Lower lobe of right lung (tissue), 2 donors: ENCODE measurements around the gene SLAMF7. TPM values are rescaled to one million over a fixed set of nuclear protein-coding genes. Genes with fewer than 3 reads are reported as not detected.
"Not testable (repeated sequence)": the region's sequence is repeated elsewhere in the genome, so short reads cannot be mapped to it uniquely, and the experiment has no call there.

Source experiments
- ATAC-seq, 2 donors: fragments of 200-7000 bp; cut with Tn5 transposase; one replicate each; pipeline ENCODE4 v1.9.1; 2020 to 2022; ENCODE audit warnings: mild to moderate bottlenecking in 2 of 2, moderate library complexity in 2 of 2
- DNase-seq: peaks from one replicate; pipeline ENCODE4 v3.0.0-alpha.2; 2020
- H3K27ac ChIP-seq: fragments of 200-600 bp; one replicate; pipeline ENCODE4 v1.8.0; 2022
- H3K27me3 ChIP-seq: fragments of 200-600 bp; one replicate; pipeline ENCODE4 v1.8.0; 2022; ENCODE audit warnings: low read depth
- H3K36me3 ChIP-seq: fragments of 200-600 bp; one replicate; pipeline ENCODE4 v1.8.0; 2022; ENCODE audit warnings: mild to moderate bottlenecking
- H3K4me1 ChIP-seq: fragments of 200-600 bp; one replicate; pipeline ENCODE4 v1.8.0; 2022
- H3K4me3 ChIP-seq: fragments of 200-600 bp; one replicate; pipeline ENCODE4 v1.8.0; 2022; ENCODE audit warnings: mild to moderate bottlenecking
- H3K9me3 ChIP-seq: fragments of 200-600 bp; one replicate; pipeline ENCODE4 v1.8.0; 2022
- CTCF ChIP-seq: fragments of 200-600 bp; IDR thresholded peaks from one replicate; pipeline ENCODE4 v1.8.0; 2022; ENCODE audit warnings: antibody characterized with exemption, mild to moderate bottlenecking
- intact Hi-C: fragments of 100-400 bp; cut with DNase I; formaldehyde crosslinking; loops from one replicate; pipeline ENCODE4 v1.11.0; 2022
- total RNA-seq: library from RNA; stranded (reverse); fragmentation: NEBNext Ultra II Directional; extraction: Animal tissue kit (Norgen Biotek cat#: 25700); gene quantifications from one replicate; pipeline ENCODE4 v1.2.1, GENCODE V29; 2021
- donor health status: DM: no; HTN: yes; CAD: no; lungs with severe emphysema.

Gene SLAMF7
- total RNA-seq, 1 donor from 2014 or later, result 7.9 TPM

GRCh38 chr1:160710517-160711252 is 28.4 kb upstream of the SLAMF7 start:
- H3K27me3 ChIP-seq, result peaks cover 3% of the 10 kb centered on the region
- TF ChIP-seq CTCF, result no peak
- DNase-seq (no peak), ATAC-seq (no peak)
- H3K4me3 ChIP-seq, result peak overlapping the region; percentile 48
- no peaks in the 10 kb centered on the region for H3K9me3 ChIP-seq
- peaks cover 35% of the 10 kb centered on the region for H3K4me1 ChIP-seq
- intact Hi-C loops, result no loop called here
- peak overlapping the region; percentile 41 for H3K27ac ChIP-seq
- H3K36me3 ChIP-seq, result no peaks in the 10 kb centered on the region

- DNase-seq (no peak), ATAC-seq (no peak)
- intact Hi-C loops, result no loop called here
- Histone ChIP-seq H3K36me3 (no peaks in the 10 kb centered on the region), H3K27me3 (peaks cover 3% of the 10 kb centered on the region), H3K27ac (peak overlapping the region; percentile 44), H3K9me3 (no peaks in the 10 kb centered on the region), H3K4me3 (peak overlapping the region; percentile 48), H3K4me1 (peaks cover 29% of the 10 kb centered on the region)
- no peak for TF ChIP-seq CTCF
Measured at GRCh38 chr1:160711276-160711601, 27.8 kb upstream of the SLAMF7 start.

- no peak for TF ChIP-seq CTCF
- intact Hi-C loops, result no loop called here
- peak within 1 kb of the TSS; percentile 48 for H3K4me3 ChIP-seq
- H3K9me3 ChIP-seq, result no peaks in the 10 kb centered on the region
- H3K4me1 ChIP-seq, result peaks cover 24% of the 10 kb centered on the region
- ATAC-seq (peak; percentile 37 to 56), DNase-seq (no peak)
- H3K36me3 ChIP-seq, result no peaks in the 10 kb centered on the region
- H3K27me3 ChIP-seq, result peaks cover 3% of the 10 kb centered on the region
- peak within 1 kb of the TSS; percentile 44 for H3K27ac ChIP-seq
Measured at GRCh38 chr1:160711602-160712311, 27.3 kb upstream of the SLAMF7 start, which contains the start of gene CD48. Gene CD48 (minus strand): TSS chr1:160711822. CDS start chr1:160711763, 59 bp downstream.

- H3K4me3 ChIP-seq, H3K36me3 ChIP-seq, H3K9me3 ChIP-seq, DNase-seq, intact Hi-C loops, H3K27me3 ChIP-seq: not testable (repeated sequence)
- Histone ChIP-seq H3K27ac (peak overlapping the region; percentile 44), H3K4me1 (peaks cover 17% of the 10 kb centered on the region)
- ATAC-seq, result peak; percentile 68 to 71
Measured at GRCh38 chr1:160712525-160713080, 26.4 kb upstream of the SLAMF7 start.

GRCh38 chr1:160713161-160713560 is 25.9 kb upstream of the SLAMF7 start:
- ATAC-seq, result no peak
- DNase-seq, result no peak
- Histone ChIP-seq H3K4me3 (no peak overlapping the region), H3K9me3 (no peaks in the 10 kb centered on the region), H3K4me1 (peaks cover 14% of the 10 kb centered on the region), H3K36me3 (no peaks in the 10 kb centered on the region), H3K27ac (no peak overlapping the region), H3K27me3 (peaks cover 3% of the 10 kb centered on the region)
- intact Hi-C loops, result no loop called here
- TF ChIP-seq CTCF, result no peak

- H3K27ac ChIP-seq, H3K4me1 ChIP-seq, H3K36me3 ChIP-seq, intact Hi-C loops, H3K9me3 ChIP-seq, H3K27me3 ChIP-seq, DNase-seq, H3K4me3 ChIP-seq: not testable (repeated sequence)
- ATAC-seq, result peak; percentile 17 to 18
Measured at GRCh38 chr1:160714034-160714648, 24.9 kb upstream of the SLAMF7 start.
